Nephron progenitor cell (in vitro differentiated cells): ENCODE measurements around the gene RPS6KA2.

ENCODE experiments used
- DNase-seq: peaks from one replicate; pipeline ENCODE4 v3.0.0; 2021
- H3K27ac Mint-ChIP-seq: 2 replicates; pipeline ENCODE4 v1.8.0; 2021; ENCODE audit warnings: mild to moderate bottlenecking, moderate library complexity, mixed read lengths
- H3K27me3 Mint-ChIP-seq: 2 replicates; pipeline ENCODE4 v1.8.0; 2021; ENCODE audit warnings: mild to moderate bottlenecking, low read depth, mixed read lengths; ENCODE audit not compliant: poor library complexity
- H3K36me3 Mint-ChIP-seq: 2 replicates; pipeline ENCODE4 v1.8.0; 2021; ENCODE audit warnings: low read depth, mixed read lengths
- H3K4me1 Mint-ChIP-seq: 2 replicates; pipeline ENCODE4 v1.8.0; 2021; ENCODE audit warnings: mixed read lengths
- H3K4me3 Mint-ChIP-seq: 2 replicates; pipeline ENCODE4 v1.8.0; 2021; ENCODE audit warnings: mild to moderate bottlenecking, moderate library complexity, mixed read lengths
- H3K9me3 Mint-ChIP-seq: 2 replicates; pipeline ENCODE4 v1.8.0; 2021; ENCODE audit warnings: mild to moderate bottlenecking, moderate library complexity, mixed read lengths
- TF ChIP-seq, protein P1 (sequence below): fragments of 200-600 bp; sonication (generic); IDR thresholded peaks from 2 replicates; pipeline ENCODE4 v1.5.0; 2021; ENCODE audit warnings: antibody characterized with exemption

RPS6KA2 gene

DNA sequence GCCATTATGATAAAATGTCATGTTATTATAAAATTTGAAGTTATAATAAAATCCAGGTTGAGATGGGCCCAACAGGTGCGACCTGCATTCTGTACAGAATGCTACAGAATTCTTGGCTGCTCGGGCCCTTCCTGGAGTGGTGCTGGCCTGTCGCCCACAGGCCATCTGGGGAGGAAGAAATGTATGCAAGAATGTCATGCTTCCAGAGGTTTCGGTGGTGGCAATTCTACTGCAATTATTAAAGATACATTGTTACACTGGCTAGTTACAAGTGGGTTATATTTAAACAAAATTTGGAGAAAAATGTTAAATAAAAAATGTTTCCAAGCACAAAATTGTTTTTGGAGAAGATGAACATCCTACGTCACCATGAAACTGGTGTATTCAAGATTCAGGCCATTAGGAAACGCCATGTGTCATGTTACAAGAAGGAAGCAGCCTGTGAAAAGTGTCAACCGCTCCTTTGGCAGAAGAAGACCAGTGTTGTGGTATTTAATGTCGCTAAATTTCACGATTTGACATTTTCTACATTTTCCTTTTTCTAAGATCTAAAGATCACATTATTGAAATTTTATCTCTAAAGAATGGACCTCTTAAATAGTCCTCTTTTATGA lies 47.7 kb downstream of the RPS6KA2 start:
- H3K9me3 Mint-ChIP-seq, result peaks cover 34% of the 10 kb centered on the region
- H3K27me3 Mint-ChIP-seq, result peaks cover 2% of the 10 kb centered on the region

DNA sequence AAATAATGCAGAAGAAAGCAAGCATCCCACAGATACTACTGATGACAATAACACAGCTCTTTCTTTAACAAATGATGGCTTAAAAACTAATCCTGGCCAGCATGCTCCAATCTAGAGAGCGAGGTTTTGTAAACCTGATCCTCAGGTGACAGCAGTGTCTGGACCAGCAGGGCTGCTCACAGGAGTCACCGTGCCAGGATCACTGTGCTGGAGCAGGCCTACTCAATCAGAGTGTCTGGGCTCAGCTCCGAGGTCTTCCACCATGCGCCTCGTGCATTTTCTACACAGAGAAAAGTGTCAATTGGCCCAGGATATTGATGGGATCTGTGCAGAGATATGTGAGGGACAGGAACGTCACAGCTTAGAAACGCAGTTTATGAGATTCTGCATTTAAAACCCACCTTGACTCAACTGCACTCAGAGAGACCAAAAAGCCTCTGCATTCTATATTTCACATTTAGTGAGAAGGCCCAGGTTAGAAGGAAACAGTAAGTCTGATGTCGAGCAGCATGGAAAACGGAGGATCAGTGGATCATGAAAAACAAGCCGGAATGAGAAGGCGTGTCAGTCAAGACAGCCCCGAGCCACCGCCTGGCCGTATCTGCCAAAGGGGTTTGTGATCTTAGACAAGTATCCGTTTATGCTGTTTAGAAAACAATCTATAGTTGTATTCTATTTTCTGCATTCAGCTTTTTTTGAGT lies 48.4 kb downstream of the RPS6KA2 start:
- DNase-seq, result no peak
- Mint-ChIP-seq H3K4me3 (no peak overlapping the region), H3K27me3 (peaks cover 2% of the 10 kb centered on the region), H3K9me3 (peaks cover 35% of the 10 kb centered on the region), H3K36me3 (peaks cover 34% of the 10 kb centered on the region), H3K27ac (no peak overlapping the region), H3K4me1 (peaks cover 19% of the 10 kb centered on the region)
- TF ChIP-seq, protein P1, sequence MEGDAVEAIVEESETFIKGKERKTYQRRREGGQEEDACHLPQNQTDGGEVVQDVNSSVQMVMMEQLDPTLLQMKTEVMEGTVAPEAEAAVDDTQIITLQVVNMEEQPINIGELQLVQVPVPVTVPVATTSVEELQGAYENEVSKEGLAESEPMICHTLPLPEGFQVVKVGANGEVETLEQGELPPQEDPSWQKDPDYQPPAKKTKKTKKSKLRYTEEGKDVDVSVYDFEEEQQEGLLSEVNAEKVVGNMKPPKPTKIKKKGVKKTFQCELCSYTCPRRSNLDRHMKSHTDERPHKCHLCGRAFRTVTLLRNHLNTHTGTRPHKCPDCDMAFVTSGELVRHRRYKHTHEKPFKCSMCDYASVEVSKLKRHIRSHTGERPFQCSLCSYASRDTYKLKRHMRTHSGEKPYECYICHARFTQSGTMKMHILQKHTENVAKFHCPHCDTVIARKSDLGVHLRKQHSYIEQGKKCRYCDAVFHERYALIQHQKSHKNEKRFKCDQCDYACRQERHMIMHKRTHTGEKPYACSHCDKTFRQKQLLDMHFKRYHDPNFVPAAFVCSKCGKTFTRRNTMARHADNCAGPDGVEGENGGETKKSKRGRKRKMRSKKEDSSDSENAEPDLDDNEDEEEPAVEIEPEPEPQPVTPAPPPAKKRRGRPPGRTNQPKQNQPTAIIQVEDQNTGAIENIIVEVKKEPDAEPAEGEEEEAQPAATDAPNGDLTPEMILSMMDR, result no peak

More for the DNA sequence above, 47.7 kb downstream of the RPS6KA2 start:
- no peak overlapping the region for H3K27ac Mint-ChIP-seq
- TF ChIP-seq, protein P1, result no peak
- H3K4me1 Mint-ChIP-seq, result peaks cover 21% of the 10 kb centered on the region
- H3K36me3 Mint-ChIP-seq, result peaks cover 33% of the 10 kb centered on the region
- H3K4me3 Mint-ChIP-seq, result no peak overlapping the region
- no peak for DNase-seq

DNA sequence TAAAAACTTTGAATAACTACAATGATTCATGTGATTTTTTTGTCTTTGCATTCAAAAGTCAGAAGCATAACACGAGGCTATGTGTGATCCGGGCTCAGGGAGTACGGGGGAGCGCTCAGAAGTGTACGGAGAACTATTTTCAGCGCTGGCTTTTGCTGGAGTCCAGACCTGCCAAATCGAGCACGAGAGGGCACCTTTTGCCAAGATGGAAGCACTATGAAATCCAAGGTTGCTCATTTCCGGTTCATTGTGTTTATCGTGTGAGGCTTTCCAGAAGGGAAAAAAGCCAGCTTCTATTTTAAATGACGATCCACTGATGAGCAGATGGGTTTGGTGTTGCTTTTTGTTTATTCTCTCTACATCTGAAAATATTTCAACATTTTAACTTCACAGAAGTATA lies 51.8 kb downstream of the RPS6KA2 start:
- peaks cover 2% of the 10 kb centered on the region for H3K27me3 Mint-ChIP-seq
- TF ChIP-seq, protein P1, result no peak
- peaks cover 34% of the 10 kb centered on the region for H3K36me3 Mint-ChIP-seq
- peaks cover 35% of the 10 kb centered on the region for H3K9me3 Mint-ChIP-seq
- H3K4me3 Mint-ChIP-seq, result no peak overlapping the region
- peaks cover 41% of the 10 kb centered on the region for H3K4me1 Mint-ChIP-seq
- no peak overlapping the region for H3K27ac Mint-ChIP-seq
- DNase-seq, result no peak

DNA sequence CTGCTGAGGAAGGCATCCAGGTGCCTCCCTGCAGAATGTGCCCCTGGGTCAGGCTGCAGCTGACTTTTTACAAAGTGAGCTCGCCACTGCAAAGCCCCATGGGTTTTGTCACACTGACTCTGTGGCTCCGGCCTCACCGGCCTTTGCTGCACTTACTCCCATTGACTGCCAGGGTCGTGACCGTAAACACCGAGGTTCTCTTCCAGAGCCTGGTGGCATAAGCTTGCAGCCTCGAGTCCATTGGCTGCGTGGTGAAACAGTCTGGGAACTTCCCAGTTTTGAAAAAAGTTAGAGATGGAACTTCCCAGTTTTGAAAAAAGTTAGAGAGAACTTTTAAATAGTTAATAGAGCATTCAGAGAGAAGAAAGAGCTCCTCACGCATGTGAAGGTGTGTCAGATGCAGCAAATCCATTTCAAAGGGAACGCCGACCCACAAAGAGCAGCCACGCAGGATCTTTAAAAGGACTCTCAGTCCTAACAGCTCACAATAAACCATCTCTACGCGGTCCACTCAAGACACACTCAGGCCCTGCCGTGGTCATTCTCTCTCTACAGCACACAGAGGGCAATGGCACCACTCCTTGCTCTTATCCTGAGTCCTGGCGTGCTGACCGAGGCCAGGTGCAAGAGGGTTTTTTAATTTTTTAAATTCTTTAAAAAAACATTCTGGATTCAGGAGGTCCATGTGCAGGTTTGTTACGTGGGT lies 53.4 kb downstream of the RPS6KA2 start:
- H3K4me3 Mint-ChIP-seq, result no peak overlapping the region
- peaks cover 2% of the 10 kb centered on the region for H3K27me3 Mint-ChIP-seq
- TF ChIP-seq, protein P1, result no peak
- H3K4me1 Mint-ChIP-seq, result peaks cover 30% of the 10 kb centered on the region
- peaks cover 35% of the 10 kb centered on the region for H3K9me3 Mint-ChIP-seq
- DNase-seq, result no peak
- H3K27ac Mint-ChIP-seq, result no peak overlapping the region
- peaks cover 34% of the 10 kb centered on the region for H3K36me3 Mint-ChIP-seq

DNA sequence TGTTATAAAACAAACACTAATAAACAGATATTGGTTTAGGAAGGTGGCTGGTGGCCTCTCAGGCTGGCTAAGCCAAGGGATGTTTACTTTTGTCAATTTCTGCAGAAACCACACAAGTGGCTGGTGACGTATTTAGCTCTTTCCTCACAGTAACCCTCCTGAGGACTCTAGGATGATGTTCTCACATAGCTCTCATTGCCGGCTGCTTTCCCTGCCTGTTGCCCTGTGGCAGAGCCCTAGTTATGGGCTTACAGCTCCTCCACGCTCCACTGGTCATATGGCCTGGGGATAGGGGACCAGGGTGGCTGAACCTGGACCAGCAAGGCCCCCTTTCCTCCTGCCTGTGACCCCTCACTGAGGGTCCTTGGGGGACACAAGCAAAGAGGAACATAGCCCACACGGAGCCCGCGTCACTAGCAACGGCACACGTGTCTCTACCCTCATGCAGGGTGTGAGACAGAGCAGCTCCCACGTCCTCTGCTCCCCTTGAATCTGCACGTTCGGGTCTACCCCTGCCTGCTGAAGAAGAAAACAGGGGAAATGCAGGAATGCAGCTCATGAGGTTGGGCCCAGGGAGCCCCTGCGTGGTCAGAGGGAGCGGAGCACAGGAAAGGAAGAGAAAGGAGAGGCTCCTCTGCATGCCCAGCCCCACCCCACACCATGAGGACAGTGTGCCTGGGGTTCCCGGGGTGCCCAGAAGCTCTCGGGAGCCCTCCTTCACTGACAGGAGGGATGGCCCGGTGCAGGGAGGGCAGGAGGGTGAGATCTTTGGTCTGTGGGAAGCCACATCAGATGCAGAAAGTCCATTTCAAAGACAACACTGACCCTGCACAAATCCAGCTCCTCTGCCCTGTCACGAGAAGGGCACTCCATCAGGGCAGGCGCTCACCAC lies 54.4 kb downstream of the RPS6KA2 start:
- peaks cover 29% of the 10 kb centered on the region for H3K36me3 Mint-ChIP-seq
- peak; percentile 21 for DNase-seq
- peaks cover 30% of the 10 kb centered on the region for H3K4me1 Mint-ChIP-seq
- peaks cover 30% of the 10 kb centered on the region for H3K9me3 Mint-ChIP-seq
- H3K27ac Mint-ChIP-seq, result peak overlapping the region; percentile 78
- no peak overlapping the region for H3K4me3 Mint-ChIP-seq
- H3K27me3 Mint-ChIP-seq, result no peaks in the 10 kb centered on the region
- TF ChIP-seq, protein P1, result no peak
